NCI-H82 treated with DMSO at 0.1 percent for 48 hours (cell line): Measurements from ENCODE around the gene NTM.

Source experiments
- DNase-seq: peaks from one replicate; lab custom pipeline; 2025; ENCODE audit not compliant: unreplicated experiment; lab: John Stamatoyannopoulos, UW

NTM gene

GRCh38 chr11:131683666-131684065, 313.3 kb downstream of the NTM start:
- no peak for DNase-seq

- DNase-seq = no peak
Observed at GRCh38 chr11:131684111-131685060, 314.0 kb downstream of the NTM start.

GRCh38 chr11:131685206-131685605, 314.8 kb downstream of the NTM start:
- DNase-seq = no peak

- no peak for DNase-seq
Observed at GRCh38 chr11:131685906-131686305, 315.5 kb downstream of the NTM start.

- DNase-seq = no peak
Observed at GRCh38 chr11:131686836-131687235, 316.4 kb downstream of the NTM start.

- no peak for DNase-seq
Observed at GRCh38 chr11:131687291-131688047, 317.1 kb downstream of the NTM start.

- DNase-seq = no peak
Observed at GRCh38 chr11:131688048-131688693, 317.8 kb downstream of the NTM start.

GRCh38 chr11:131689049-131689925, 318.9 kb downstream of the NTM start:
- no peak for DNase-seq

- DNase-seq = no peak
Observed at GRCh38 chr11:131690362-131690761, 319.9 kb downstream of the NTM start.

- DNase-seq = no peak
Observed at GRCh38 chr11:131690776-131691175, 320.4 kb downstream of the NTM start.

GRCh38 chr11:131691181-131692041, 321.0 kb downstream of the NTM start:
- no peak for DNase-seq

GRCh38 chr11:131692151-131692550, 321.7 kb downstream of the NTM start:
- no peak for DNase-seq

GRCh38 chr11:131692961-131693360, 322.5 kb downstream of the NTM start:
- DNase-seq = no peak

GRCh38 chr11:131693756-131694155, 323.3 kb downstream of the NTM start:
- no peak for DNase-seq

- DNase-seq = peak; percentile 7
Observed at GRCh38 chr11:131694526-131695424, 324.4 kb downstream of the NTM start.

GRCh38 chr11:131695889-131696429, 325.5 kb downstream of the NTM start:
- no peak for DNase-seq

- no peak for DNase-seq
Observed at GRCh38 chr11:131696690-131697089, 326.3 kb downstream of the NTM start.

- no peak for DNase-seq
Observed at GRCh38 chr11:131703311-131703710, 332.9 kb downstream of the NTM start.
